SJSA1 (cell line): ENCODE data around the gene KLRC2. TPM values are rescaled to one million over a fixed set of nuclear protein-coding genes. Genes with fewer than 3 reads are reported as not detected.
"Not testable (repeated sequence)": the region's sequence is repeated elsewhere in the genome, so short reads cannot be mapped to it uniquely, and the experiment has no call there.

Experiments
- DNase-seq, 2 experiments: peaks; one replicate each; pipeline ENCODE4 v3.0.0-alpha.2; 2015 to 2020; ENCODE audit warnings: low spot score in 2 of 2, low read depth in 1 of 2
- H3K27ac ChIP-seq: fragments of 250-450 bp; sonication (Bioruptor Pico); 2 replicates; pipeline ENCODE4 v1.5.1; 2020; ENCODE audit warnings: mild to moderate bottlenecking, moderate library complexity
- H3K27me3 ChIP-seq: fragments of 250-450 bp; sonication (Bioruptor Pico); replicated peaks from 2 replicates; pipeline ENCODE4 v1.5.1; 2020; ENCODE audit warnings: mild to moderate bottlenecking, moderate library complexity
- H3K36me3 ChIP-seq: fragments of 250-450 bp; sonication (Bioruptor Pico); 2 replicates; pipeline ENCODE4 v1.5.1; 2020; ENCODE audit warnings: mild to moderate bottlenecking
- H3K4me1 ChIP-seq: fragments of 250-450 bp; sonication (Bioruptor Pico); replicated peaks from 2 replicates; pipeline ENCODE4 v1.6.1; 2021; ENCODE audit warnings: mild to moderate bottlenecking
- H3K4me3 ChIP-seq: fragments of 250-450 bp; sonication (Bioruptor Pico); 2 replicates; pipeline ENCODE4 v1.5.1; 2020; ENCODE audit warnings: mild to moderate bottlenecking
- H3K9me3 ChIP-seq: fragments of 250-450 bp; sonication (Bioruptor Pico); replicated peaks from 2 replicates; pipeline ENCODE4 v1.5.1; 2020; ENCODE audit warnings: mild to moderate bottlenecking
- total RNA-seq: library from RNA; depleted of rRNA; stranded (reverse); fragments of >200 nt; shearing (Covaris generic); gene quantifications from 2 replicates; pipeline ENCODE4 v1.2.3, GENCODE V29; 2014

KLRC2 gene
- total RNA-seq, 1 experiment from 2014 or later: not detected

DNA sequence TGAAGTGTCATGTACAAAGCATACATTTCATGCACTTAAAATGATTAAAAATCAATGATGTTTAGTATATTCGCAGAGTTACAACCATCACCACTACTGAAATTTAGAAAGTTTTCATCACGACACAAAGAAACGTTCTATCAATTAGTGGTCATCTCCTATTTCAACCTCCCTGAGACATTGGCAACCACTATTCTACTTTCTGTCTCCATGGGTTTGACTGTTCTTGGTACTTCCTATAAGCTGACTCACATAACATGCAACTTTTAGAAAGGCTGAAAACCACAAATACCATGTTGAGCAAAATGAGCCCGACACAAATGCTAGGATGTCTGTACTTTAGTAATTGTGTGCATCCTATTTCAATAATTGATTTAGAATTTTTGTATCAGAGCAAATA, 5.2 kb downstream of the KLRC2 start:
- H3K4me1 ChIP-seq, H3K4me3 ChIP-seq, H3K27ac ChIP-seq, H3K36me3 ChIP-seq, DNase-seq, H3K27me3 ChIP-seq, H3K9me3 ChIP-seq: not testable (repeated sequence)

DNA sequence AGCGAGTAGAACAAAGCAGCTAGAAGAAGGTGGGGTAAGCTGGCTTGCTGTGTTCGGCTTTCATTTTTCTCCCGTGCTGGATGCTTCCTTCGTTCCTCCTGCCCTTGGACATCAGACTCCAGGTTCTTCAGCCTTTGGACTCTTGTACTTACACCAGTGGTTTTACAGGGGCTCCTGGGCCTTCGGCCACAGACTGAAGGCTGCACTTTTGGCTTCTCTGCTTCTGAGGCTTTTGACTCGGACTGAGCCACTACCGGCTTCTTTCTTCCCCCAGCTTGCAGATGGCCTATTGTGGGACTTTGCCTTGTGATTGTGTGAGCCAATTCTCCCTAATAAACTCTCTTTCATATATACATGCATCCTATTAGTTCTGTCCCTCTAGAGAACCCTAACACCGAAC, 9.9 kb downstream of the KLRC2 start:
- H3K27me3 ChIP-seq, H3K9me3 ChIP-seq, H3K27ac ChIP-seq, H3K4me1 ChIP-seq, H3K4me3 ChIP-seq, H3K36me3 ChIP-seq, DNase-seq: not testable (repeated sequence)

DNA sequence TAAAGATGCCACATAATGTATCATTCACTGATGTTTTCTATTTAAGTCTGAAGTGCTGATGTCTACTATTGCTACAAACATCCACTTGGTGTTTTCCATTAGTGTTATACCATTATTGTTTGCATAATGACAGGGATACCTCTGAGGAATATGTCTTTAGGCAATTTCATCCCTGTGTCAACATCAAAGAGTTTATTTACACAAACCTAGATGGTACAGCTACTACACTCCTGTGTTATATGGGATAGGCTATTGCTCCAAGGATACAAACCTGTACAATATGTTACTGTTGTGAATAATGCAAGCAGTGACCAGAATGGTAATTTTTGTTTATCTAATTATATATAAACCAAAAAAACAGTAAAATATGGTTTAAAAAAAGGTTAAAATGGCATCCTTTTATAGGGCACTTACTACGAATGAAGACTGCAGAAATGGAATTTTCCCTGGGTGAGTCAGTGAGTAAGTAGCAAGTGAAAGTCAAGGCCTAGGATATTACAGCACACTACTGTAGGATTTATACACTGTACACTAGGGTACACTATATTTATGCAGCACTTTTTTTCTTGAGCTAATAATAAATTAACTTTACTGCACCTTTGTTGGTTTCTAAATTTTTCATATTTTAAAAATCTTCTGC, 11.4 kb downstream of the KLRC2 start:
- peak in 1 of 2 experiments; percentile 17 for DNase-seq
- H3K9me3 ChIP-seq, H3K4me3 ChIP-seq, H3K36me3 ChIP-seq, H3K27me3 ChIP-seq, H3K4me1 ChIP-seq, H3K27ac ChIP-seq: not testable (repeated sequence)

DNA sequence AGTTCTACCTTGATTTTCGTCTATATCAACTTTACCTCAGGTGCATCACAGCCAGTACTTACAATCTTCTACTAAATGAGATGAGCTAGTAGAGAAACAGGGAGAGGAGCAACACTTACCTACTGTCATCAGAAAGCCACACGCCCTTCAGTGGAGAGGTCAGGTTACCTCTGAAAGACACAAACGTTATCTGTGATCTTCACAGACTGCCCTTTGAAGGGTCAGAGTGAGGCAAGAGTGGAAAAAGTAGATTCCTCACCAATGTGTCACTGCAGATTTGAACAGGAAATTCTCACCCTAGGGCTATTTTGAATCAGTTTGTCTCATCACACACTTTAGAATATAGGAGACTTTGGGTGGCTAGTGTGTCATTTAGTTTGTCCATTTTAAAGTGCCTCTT, 13.7 kb downstream of the KLRC2 start:
- H3K9me3 ChIP-seq, H3K27me3 ChIP-seq, H3K4me3 ChIP-seq, H3K4me1 ChIP-seq, H3K36me3 ChIP-seq, H3K27ac ChIP-seq, DNase-seq: not testable (repeated sequence)

DNA sequence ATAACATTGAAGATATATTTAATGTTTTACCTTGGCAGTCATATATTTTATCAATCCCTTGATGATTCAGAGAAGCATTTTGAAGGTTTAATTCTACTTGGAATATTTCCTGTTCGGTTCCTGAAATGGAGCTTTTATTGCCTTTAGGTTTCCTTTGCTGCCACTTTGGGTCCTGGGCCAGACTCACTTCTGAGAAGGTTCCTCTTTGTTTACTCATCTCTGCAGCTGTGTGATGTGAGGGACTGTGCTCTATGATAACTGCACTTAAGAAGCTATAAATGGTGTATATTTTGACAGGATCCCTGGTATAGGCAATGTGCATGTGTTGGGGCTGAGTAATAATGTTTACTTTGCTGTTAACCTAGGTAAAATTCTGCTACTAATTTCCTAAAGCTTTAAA, 15.5 kb downstream of the KLRC2 start, which contains the start of gene KLRC3:
Gene KLRC3 (minus strand): TSS at position 262 of the 400 bp plus-strand sequence. CDS start 45 bp downstream, at position 217.
- not testable (repeated sequence) for H3K36me3 ChIP-seq, H3K4me1 ChIP-seq, H3K4me3 ChIP-seq, H3K27ac ChIP-seq, H3K27me3 ChIP-seq, DNase-seq, H3K9me3 ChIP-seq

DNA sequence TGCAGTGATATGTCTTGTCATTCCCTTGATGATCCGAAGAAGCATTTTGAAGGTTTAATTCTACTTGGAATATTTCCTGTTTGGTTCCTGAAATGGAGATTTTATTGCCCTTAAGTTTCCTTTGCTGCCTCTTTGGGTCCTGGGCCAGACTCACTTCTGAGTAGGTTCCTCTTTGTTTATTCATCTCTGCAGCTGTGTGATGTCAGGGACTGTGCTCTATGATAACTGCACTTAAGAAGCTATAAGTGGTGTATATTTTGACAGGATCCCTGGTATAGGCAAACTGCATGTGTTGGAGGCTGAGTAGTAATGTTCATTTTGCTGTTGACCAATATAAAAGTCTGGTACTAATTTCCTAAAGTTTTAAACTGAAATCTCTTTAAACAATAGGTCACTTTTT, 26.4 kb downstream of the KLRC2 start, which contains the start of gene KLRC4:
Gene KLRC4 (minus strand): TSS at position 366 of the 400 bp plus-strand sequence. CDS start 182 bp downstream, at position 184.
- H3K4me3 ChIP-seq: no peak within 1 kb of the TSS
- DNase-seq: no peak
- H3K4me1 ChIP-seq: no peaks in the 10 kb centered on the region
- H3K36me3 ChIP-seq: no peaks in the 10 kb centered on the region
- no peaks in the 10 kb centered on the region for H3K9me3 ChIP-seq
- H3K27ac ChIP-seq: no peak within 1 kb of the TSS
- no peaks in the 10 kb centered on the region for H3K27me3 ChIP-seq

DNA sequence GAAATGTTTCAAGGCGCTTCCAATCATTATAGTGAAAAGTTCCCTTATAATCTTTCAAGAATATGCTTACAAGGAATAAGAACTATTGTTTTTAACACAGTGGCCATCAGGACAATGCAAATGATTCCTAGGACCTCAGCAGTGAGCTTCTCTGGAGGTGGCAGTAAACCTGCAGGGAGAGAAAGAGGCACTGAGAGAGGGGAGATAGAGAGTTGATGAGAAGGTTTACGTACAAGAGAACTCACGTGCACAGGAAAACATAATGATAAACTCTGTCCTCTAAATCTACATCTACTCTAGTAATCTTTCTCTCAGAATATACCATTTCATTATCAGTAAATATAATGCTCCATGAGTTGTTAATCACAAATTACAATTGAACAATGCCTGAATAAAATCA, 27.0 kb downstream of the KLRC2 start:
- Histone ChIP-seq H3K36me3 (no peaks in the 10 kb centered on the region), H3K4me1 (no peaks in the 10 kb centered on the region), H3K27ac (no peak overlapping the region), H3K27me3 (no peaks in the 10 kb centered on the region), H3K4me3 (no peak overlapping the region), H3K9me3 (no peaks in the 10 kb centered on the region)
- DNase-seq: no peak

DNA sequence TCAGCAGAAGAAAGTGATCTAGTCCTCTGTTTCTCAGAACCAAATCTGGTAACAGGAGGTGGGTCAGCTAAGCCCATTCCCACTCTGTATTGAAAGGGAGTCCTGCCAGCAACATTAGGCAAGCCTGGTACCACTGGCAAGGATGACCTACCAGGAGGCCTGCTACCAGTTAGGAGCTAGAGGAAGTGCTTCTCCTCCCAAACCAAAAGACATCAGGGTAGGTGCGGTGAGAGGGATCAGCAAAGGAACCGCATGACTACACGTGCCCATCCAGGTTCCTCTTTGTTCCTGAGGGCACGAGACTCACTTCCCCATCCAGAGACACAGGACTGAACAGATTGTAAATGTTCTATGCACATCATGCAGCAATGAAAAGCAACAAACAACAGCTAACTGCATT, 29.1 kb downstream of the KLRC2 start:
- no peak for DNase-seq
- Histone ChIP-seq H3K4me3 (no peak overlapping the region), H3K9me3 (no peaks in the 10 kb centered on the region), H3K27me3 (no peaks in the 10 kb centered on the region), H3K27ac (no peak overlapping the region), H3K4me1 (no peaks in the 10 kb centered on the region), H3K36me3 (no peaks in the 10 kb centered on the region)

DNA sequence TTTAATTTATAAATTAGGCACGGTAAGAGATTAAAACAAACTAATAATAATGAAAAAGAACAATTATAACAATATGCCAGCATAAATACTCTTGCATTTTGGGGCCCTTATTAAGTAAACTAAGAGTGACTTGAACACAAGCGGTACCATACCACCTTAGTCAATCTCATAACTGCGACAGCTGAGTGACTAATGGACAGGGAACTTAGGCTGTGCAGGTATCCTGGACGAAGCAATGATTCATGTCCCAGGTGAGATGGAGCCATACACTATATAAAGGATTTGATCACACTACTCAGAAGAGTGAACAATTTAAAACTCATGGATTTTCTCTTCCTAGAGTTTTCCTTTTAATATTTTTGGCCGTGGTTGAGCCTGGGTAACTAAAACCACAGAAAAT, 30.5 kb downstream of the KLRC2 start:
- Histone ChIP-seq H3K4me3 (no peak overlapping the region), H3K27ac (no peak overlapping the region), H3K9me3 (no peaks in the 10 kb centered on the region), H3K27me3 (no peaks in the 10 kb centered on the region), H3K36me3 (no peaks in the 10 kb centered on the region), H3K4me1 (no peaks in the 10 kb centered on the region; the same call in 1 of the 2 replicates)
- DNase-seq: no peak

DNA sequence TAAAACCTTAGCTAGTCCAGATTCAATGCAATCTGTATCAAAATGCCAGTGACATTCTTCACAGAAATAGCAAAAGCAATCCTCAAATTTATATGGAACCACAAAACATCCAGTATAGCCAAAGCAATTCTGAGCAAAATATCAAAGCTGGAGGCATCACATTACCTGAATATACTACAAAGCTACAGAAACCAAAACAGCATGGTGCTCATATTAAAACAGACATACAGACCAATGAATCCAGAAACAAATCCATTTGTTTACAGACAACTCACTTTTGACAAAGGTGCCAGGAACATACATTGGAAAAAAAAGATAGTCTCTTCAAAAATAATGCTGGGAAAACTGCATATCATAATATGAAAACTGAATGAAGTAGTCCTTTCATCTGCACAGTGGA, 31.0 kb downstream of the KLRC2 start:
- Histone ChIP-seq H3K9me3 (no peaks in the 10 kb centered on the region), H3K4me3 (no peak overlapping the region), H3K27ac (no peak overlapping the region), H3K4me1 (no peaks in the 10 kb centered on the region; the same call in 1 of the 2 replicates), H3K36me3 (no peaks in the 10 kb centered on the region), H3K27me3 (no peaks in the 10 kb centered on the region)
- DNase-seq: no peak

DNA sequence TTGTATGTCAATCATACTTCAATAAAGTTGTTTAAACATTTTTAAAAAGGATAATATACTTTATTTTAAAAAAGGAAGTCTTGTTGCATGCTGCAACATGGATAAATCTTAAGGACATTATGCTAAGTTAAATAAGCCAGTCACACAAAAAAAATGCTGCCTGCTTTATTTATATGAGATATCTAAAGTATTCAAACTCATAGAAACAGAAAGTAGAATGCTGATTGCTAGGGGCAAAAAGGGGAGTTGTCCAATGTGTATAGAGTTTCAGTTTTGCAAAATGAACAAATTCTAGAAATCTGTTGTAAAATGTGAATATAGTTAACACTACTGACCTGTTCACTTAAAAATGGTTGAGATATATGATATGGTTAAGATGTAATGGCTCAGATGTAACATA, 35.0 kb downstream of the KLRC2 start:
- peaks cover 11% of the 10 kb centered on the region for H3K4me1 ChIP-seq
- no peaks in the 10 kb centered on the region for H3K9me3 ChIP-seq
- no peak overlapping the region for H3K27ac ChIP-seq
- H3K36me3 ChIP-seq: no peaks in the 10 kb centered on the region
- DNase-seq: no peak
- no peak overlapping the region for H3K4me3 ChIP-seq
- no peaks in the 10 kb centered on the region for H3K27me3 ChIP-seq

DNA sequence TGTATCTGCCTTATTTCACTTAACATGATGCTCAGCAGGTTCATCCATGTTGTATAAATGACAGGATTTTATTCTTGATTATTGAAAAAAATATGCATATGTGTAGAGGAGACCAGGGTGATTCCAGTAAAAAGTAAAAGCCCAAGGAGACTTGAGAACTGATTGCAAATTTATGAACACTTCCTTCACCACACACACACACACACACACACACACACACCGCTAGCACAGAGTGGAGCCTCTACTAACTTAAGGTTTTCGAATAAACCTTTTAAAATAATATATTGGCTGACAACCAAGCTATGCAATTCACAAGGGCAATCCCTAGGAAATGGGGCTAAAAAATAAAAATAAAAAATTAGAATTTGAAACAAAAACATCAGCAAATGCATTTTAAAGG, 37.6 kb downstream of the KLRC2 start:
- DNase-seq: no peak
- H3K4me1 ChIP-seq: peaks cover 25% of the 10 kb centered on the region
- H3K36me3 ChIP-seq: no peaks in the 10 kb centered on the region
- H3K27ac ChIP-seq: no peak overlapping the region
- no peak overlapping the region for H3K4me3 ChIP-seq
- no peaks in the 10 kb centered on the region for H3K27me3 ChIP-seq
- H3K9me3 ChIP-seq: no peaks in the 10 kb centered on the region

DNA sequence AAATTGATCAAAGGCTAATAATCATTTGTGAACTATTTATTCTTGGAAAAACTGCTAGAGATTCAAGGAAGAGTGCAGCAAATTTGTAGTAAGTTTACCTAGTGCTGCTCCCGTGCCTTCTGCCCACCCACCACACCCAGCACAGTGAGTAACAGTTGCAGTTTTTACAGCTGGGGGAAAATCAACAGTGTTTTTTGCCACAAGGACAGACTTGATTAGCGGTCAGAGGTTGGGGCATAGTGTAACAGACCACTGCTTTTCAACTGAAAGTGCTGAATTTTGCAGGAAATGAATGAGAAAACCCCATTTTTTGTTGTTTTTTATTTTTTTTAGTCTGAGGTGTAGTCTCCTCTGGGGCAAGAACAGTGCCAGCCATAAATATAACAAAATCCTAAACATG, 38.5 kb downstream of the KLRC2 start:
- H3K4me3 ChIP-seq: peak overlapping the region; percentile 29
- H3K4me1 ChIP-seq: peaks cover 25% of the 10 kb centered on the region
- peak in 1 of 2 experiments; percentile 23 for DNase-seq

DNA sequence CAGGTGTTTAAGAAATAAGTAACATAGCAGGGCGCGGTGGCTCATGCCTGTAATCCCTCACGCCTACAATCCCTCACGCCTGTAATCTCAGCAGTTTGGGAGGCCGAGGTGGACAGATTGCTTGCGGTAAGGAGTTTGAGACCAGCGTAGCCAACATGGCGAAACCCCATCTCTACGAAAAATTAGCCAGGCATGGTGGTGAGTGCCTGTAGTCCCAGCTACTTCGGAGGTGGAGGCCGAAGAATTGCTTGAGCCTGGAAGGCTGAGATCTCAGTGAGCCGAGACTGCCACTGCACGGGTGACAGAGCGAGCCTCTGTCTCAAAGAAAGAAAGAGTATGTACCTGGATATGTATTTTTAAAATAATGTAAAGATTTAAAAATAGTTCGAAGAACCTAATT, 39.6 kb downstream of the KLRC2 start:
- not testable (repeated sequence) for H3K9me3 ChIP-seq, H3K36me3 ChIP-seq, DNase-seq, H3K27me3 ChIP-seq
- peak overlapping the region; percentile 29 for H3K4me3 ChIP-seq
- H3K4me1 ChIP-seq: peaks cover 25% of the 10 kb centered on the region
- H3K27ac ChIP-seq: peak overlapping the region; percentile 93

More for the DNA sequence above, 38.5 kb downstream of the KLRC2 start:
- H3K27ac ChIP-seq: no peak overlapping the region
- H3K36me3 ChIP-seq: no peaks in the 10 kb centered on the region
- H3K27me3 ChIP-seq: no peaks in the 10 kb centered on the region
- no peaks in the 10 kb centered on the region for H3K9me3 ChIP-seq
